ENCODE data around the gene MARCHF2. TPM values are rescaled to one million over a fixed set of nuclear protein-coding genes. Genes with fewer than 3 reads are reported as not detected.

MARCHF2 gene
- total and polyA plus RNA-seq, 9 of the 15 experiments (the other 6 are each of a cell fraction or from before 2014, with no cell fraction given): 0.39 to 6.4 (median 2.2) TPM

DNA sequence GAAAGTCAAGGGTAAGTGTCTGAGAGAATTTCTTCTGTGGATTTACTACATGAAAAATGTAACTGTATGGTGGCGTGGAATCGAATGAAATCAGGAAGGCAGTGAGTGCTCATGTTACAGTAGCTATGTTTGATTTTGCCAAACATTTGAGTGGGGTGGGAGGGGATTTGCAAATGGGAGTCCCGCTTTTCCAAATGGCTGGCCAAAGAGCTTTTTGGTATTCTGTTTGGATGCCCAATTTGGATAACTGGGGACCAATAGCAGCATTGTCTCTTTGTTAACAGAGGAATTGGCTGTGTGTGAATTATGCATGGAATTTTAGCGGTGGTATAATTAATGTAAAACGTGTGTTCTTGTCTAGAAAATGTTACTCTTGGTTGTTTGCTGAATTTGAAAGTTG is 49.5 kb downstream of the MARCHF2 start (continued):
- TF ChIP-seq RCOR1 (IDR thresholded peaks at IDR 0.05; ENCODE audit: borderline replicate concordance in 1 of 2, low read depth in 2 of 2, low read length in 2 of 2) (no peak), XRCC4 (IDR thresholded peaks at IDR 0.05; ENCODE audit: extremely low read depth, insufficient read depth, insufficient read length) (no peak)

DNA sequence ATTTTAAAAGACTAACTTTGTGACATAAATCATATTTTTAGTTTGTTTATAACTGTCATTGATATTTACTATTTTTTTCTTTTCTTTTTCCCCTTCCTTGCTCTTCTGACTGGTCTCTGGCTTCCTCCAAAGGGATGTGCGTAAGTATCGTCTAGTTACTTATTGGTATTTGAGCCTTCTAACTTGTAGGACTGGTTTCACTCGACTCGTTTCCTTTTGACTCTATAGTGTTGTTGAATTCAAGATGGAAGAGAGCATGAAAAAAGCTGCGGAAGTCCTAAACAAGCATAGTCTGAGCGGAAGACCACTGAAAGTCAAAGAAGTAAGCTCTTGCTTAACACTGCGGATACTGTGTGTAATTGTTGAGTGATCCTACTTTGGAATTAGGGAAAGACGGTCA is 50.3 kb downstream of the MARCHF2 start:
- no peak overlapping the region for H3K4me3 ChIP-seq
- no peak for FAIRE-seq
- H3K9me3 ChIP-seq (replicated peaks; ENCODE audit: control insufficient read depth, insufficient read depth, low read depth, low read length): no peaks in the 10 kb centered on the region
- no peak overlapping the region for H3K9ac ChIP-seq (ENCODE audit: insufficient read depth in 1 of 2, low read depth in 2 of 2, low read length in 2 of 2)
- peaks cover 77% of the 10 kb centered on the region for H3K79me2 ChIP-seq (ENCODE audit: control insufficient read depth, insufficient read depth, low read length)
- no peak for ATAC-seq
- intact Hi-C loops (cut with micrococcal nuclease): no loop called here
- H3K36me3 ChIP-seq (ENCODE audit: control insufficient read depth, insufficient read depth, low read length): peaks cover 99% of the 10 kb centered on the region
- no TSS peak for BruUV-seq (replicated peaks)
- peaks cover 37% of the 10 kb centered on the region for H4K20me1 ChIP-seq (replicated peaks; ENCODE audit: control insufficient read depth, insufficient read depth, low read length)
- H3K4me2 ChIP-seq (ENCODE audit: insufficient read depth, low read length): no peak overlapping the region
- CTCF ChIA-PET (ENCODE audit: low intra/inter-chr PET ratio): no interaction called here
- no peaks in the 10 kb centered on the region for H3K27me3 ChIP-seq (ENCODE audit: control insufficient read depth in 2 of 2, insufficient read depth in 2 of 2, low read length in 2 of 2)
- POLR2A ChIA-PET: interaction anchor here (0.9 to 3.5 kb wide), 5 partner anchors 10 to 23 kb away, joined by 3 to 18 read pairs (median 5); partner anchors contain the start of gene HNRNPM
- no peak overlapping the region for H2AFZ ChIP-seq (ENCODE audit: low read depth, low read length)
- DNase-seq (ENCODE audit: extremely low read depth in 1 of 4, low spot score in 3 of 4): no peak
- H3K27ac ChIP-seq (ENCODE audit: extremely low read depth, low read depth, low read length): no peak overlapping the region
- 94% methylated on average over 8 of the region's 8 CpGs for WGBS (ENCODE audit: insufficient coverage, low coverage, missing lambda C conversion rate)
- in situ Hi-C loops (cut with MboI): no loop called here
- H3K4me1 ChIP-seq (replicated peaks in 1 of 2; ENCODE audit: control insufficient read depth in 2 of 2, insufficient read depth in 2 of 2, low read length in 2 of 2): no peaks in the 10 kb centered on the region
- TF ChIP-seq EP300 (IDR thresholded peaks at IDR 0.05; ENCODE audit: low read length) (no peak), ZNF263 (CRISPR knock-in tag; IDR thresholded peaks at IDR 0.05; ENCODE audit: borderline replicate concordance) (no peak), MCM5 (IDR thresholded peaks at IDR 0.05; ENCODE audit: low read depth) (no peak), ZNF507 (tag; conservative IDR thresholded peaks at IDR 0.05) (no peak), DNMT1 (IDR thresholded peaks at IDR 0.05) (no peak), ZNF764 (CRISPR knock-in tag; IDR thresholded peaks at IDR 0.05; ENCODE audit: low read depth) (no peak), SMARCA4 (IDR thresholded peaks at IDR 0.05) (no peak), TEAD2 (tag; IDR thresholded peaks at IDR 0.05) (no peak)
- TF ChIP-seq, protein P1, sequence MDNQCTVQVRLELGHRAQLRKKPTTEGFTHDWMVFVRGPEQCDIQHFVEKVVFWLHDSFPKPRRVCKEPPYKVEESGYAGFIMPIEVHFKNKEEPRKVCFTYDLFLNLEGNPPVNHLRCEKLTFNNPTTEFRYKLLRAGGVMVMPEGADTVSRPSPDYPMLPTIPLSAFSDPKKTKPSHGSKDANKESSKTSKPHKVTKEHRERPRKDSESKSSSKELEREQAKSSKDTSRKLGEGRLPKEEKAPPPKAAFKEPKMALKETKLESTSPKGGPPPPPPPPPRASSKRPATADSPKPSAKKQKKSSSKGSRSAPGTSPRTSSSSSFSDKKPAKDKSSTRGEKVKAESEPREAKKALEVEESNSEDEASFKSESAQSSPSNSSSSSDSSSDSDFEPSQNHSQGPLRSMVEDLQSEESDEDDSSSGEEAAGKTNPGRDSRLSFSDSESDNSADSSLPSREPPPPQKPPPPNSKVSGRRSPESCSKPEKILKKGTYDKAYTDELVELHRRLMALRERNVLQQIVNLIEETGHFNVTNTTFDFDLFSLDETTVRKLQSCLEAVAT (IDR thresholded peaks at IDR 0.05): no peak
- TF ChIP-seq, protein P2, sequence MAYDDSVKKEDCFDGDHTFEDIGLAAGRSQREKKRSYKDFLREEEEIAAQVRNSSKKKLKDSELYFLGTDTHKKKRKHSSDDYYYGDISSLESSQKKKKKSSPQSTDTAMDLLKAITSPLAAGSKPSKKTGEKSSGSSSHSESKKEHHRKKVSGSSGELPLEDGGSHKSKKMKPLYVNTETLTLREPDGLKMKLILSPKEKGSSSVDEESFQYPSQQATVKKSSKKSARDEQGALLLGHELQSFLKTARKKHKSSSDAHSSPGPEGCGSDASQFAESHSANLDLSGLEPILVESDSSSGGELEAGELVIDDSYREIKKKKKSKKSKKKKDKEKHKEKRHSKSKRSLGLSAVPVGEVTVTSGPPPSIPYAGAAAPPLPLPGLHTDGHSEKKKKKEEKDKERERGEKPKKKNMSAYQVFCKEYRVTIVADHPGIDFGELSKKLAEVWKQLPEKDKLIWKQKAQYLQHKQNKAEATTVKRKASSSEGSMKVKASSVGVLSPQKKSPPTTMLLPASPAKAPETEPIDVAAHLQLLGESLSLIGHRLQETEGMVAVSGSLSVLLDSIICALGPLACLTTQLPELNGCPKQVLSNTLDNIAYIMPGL (CRISPR knock-in tag; IDR thresholded peaks at IDR 0.05): no peak
- H3K9me1 ChIP-seq (ENCODE audit: control insufficient read depth, insufficient read depth, low read length): no peaks in the 10 kb centered on the region
